Heart left ventricle (tissue), 16 donors: ENCODE data around the gene EIPR1. TPM values are rescaled to one million over a fixed set of nuclear protein-coding genes. Genes with fewer than 3 reads are reported as not detected.
"Not testable (repeated sequence)": the region's sequence is repeated elsewhere in the genome, so short reads cannot be mapped to it uniquely, and the experiment has no call there.

Source experiments
- ATAC-seq, 4 donors: fragments of 200-7000 bp; cut with Tn5 transposase; one replicate each; pipeline ENCODE4 v1.9.1; 2020 to 2022; ENCODE audit warnings: moderate library complexity in 4 of 4, mild to moderate bottlenecking in 3 of 4, moderate number of reproducible peaks in 1 of 4
- DNase-seq, 5 donors: peaks; one replicate each; pipeline ENCODE4 v3.0.0-alpha.2; 2020
- H3K27ac ChIP-seq, 12 donors: fragments of 200-600 bp; sonication (generic) in 4 of 12; one replicate each; pipeline versions ENCODE4 v1.5.0 to v1.8.0; 2016 to 2022; ENCODE audit warnings: mild to moderate bottlenecking in 2 of 12
- H3K27me3 ChIP-seq, 9 donors: fragments of 200-600 bp; sonication (generic) in 2 of 9; one replicate each; pipeline versions ENCODE4 v1.5.1 to v1.8.0; 2016 to 2022; ENCODE audit warnings: mild to moderate bottlenecking in 3 of 9
- H3K36me3 ChIP-seq, 9 donors: fragments of 200-600 bp; sonication (generic) in 2 of 9; one replicate each; pipeline versions ENCODE4 v1.5.0 to v1.8.0; 2018 to 2022; ENCODE audit warnings: mild to moderate bottlenecking in 2 of 9
- H3K4me1 ChIP-seq, 12 donors: fragments of 200-600 bp; sonication (generic) in 4 of 12; one replicate each; pipeline versions ENCODE4 v1.5.0 to v1.8.0; 2016 to 2022; ENCODE audit warnings: mild to moderate bottlenecking in 3 of 12
- H3K4me3 ChIP-seq, 12 donors: fragments of 200-600 bp; sonication (generic) in 4 of 12; one replicate each; pipeline versions ENCODE4 v1.5.0 to v1.8.0; 2017 to 2022; ENCODE audit warnings: mild to moderate bottlenecking in 9 of 12, moderate library complexity in 4 of 12
- H3K9me3 ChIP-seq, 12 donors: fragments of 200-600 bp; sonication (generic) in 4 of 12; one replicate each; pipeline versions ENCODE4 v1.5.0 to v1.8.0; 2016 to 2022; ENCODE audit warnings: mild to moderate bottlenecking in 1 of 12
- POLR2A ChIP-seq, 2 donors: fragments of 450-650 bp; IDR thresholded peaks; one replicate each; pipeline ENCODE4 v1.6.1; 2017; ENCODE audit warnings: antibody characterized with exemption in 2 of 2, mild to moderate bottlenecking in 2 of 2, moderate library complexity in 2 of 2
- WGBS, 4 donors: extraction: QIAGEN DNeasy Blood & Tissue Kit in 2 of 4; methylation state at CpG; one replicate each; pipeline versions ENCODE4 v1.1.5 to v1.1.7; 2013 to 2018; 5-methylcytosine and 5-hydroxymethylcytosine counted together
- intact Hi-C, 10 donors: fragments of 100-400 bp; cut with DNase I; formaldehyde crosslinking; loops; one replicate each; pipeline versions ENCODE4 v1.11.1 to v1.14.2; 2022
- polyA plus RNA-seq, 2 donors: library from polyadenylated mRNA; stranded (reverse); fragments of 200-250 nt; gene quantifications; one replicate each; pipeline ENCODE4 v1.2.3, GENCODE V29; 2013
- total RNA-seq, 9 donors: library from RNA; depleted of rRNA in 2 of 9; stranded (reverse); fragments of >200 nt in 2 of 9; fragmentation: NEBNext Ultra II Directional in 3 of 9; extraction: Animal tissue kit (Norgen Biotek cat#: 25700) in 3 of 9; gene quantifications; one replicate each; pipeline versions ENCODE4 v1.1.0 to v1.2.4, GENCODE V29; 2016 to 2023
- TF ChIP-seq, protein P1 (sequence below), 12 donors: fragments of 200-600 bp; sonication (generic) in 4 of 12; IDR thresholded peaks; one replicate each; pipeline versions ENCODE4 v1.5.0 to v1.8.0; 2018 to 2022; ENCODE audit warnings: antibody characterized with exemption in 12 of 12, mild to moderate bottlenecking in 5 of 12
- donor health status: ischemic (EF 13 %, LVEDD 7.1; RV severe dilation, severe dysfunction).
- donor health status: healthy with polysubstance abuse.
- donor health status: DM: no; HTN: yes; CAD: no.
- donor health status: DM: no; HTN: no; CAD: no.
- donor health status: ischemic (EF 25% LVEDD 6.9; RV normal size, moderate dysfunction).
- donor health status: ischemic (EF 25% LVEDD 5.7; RV mildly dilated, moderate dysfunction).
- donor health status: healthy.
- donor health status: DM: yes; HTN: yes; CAD: no.
- donor health status: ischemic (EF 35%, LVEDD 5.7; RV mildly dilated, moderate dysfunction).
- donor health status: nonischemic (EF 11% LVEDD 7.7; RV severe dilation, severe dysfunction).
- donor health status: DM: yes; HTN: yes; CAD: no.
- donor health status: PGD.
- donor health status: ischemic (EF 29% LVEDD 5.4; RV normal size, mild dysfunction).
- donor health status: nonischemic (EF 23%, LVEDD 6.1; RV moderate dilation, normal function).

Gene EIPR1
- total and polyA plus RNA-seq, 11 donors: 7.9 to 26.1 (median 13.3) TPM

DNA sequence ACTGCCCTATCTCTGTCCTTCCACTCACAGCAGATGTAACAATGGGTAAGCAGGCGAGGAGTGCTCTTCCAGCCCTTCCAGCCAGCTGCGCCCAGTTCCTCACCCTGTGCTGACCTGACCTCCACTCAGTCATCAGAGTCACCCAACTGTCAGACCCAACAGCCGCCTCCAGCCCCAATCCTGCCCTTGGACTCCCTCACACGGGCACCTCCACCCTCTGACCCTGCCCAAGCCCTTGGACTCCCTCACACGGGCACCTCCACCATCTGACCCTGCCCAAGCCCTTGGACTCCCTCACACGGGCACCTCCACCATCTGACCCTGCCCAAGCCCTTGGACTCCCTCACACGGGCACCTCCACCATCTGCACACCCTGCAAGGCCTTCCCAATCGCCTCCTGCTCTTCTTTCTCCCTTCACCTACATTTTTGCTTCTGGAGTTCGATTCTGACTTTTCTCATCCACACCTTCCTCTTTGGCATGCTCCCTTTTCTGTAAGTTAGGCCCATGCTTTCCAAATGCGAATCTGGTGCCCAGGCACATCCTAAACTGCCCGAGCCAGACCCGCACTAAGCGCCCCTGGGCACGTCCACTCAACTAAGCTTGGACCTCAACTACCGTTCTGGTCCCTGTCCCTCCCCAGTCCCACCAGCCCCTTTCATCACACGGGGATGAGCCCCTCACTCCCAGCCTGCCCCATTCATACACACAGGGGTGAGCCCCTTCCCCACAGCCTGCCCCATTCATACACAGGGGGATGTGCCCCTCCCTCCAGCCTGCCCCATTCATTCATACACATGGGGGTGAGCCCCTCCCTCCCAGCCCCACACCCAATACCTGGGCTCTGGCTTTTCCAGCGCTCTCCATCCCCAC lies 15.9 kb downstream of the EIPR1 start:
- no peaks in the 10 kb centered on the region for H3K36me3 ChIP-seq
- intact Hi-C loops: no loop called here
- no peak overlapping the region for H3K4me3 ChIP-seq
- no peak for TF ChIP-seq POLR2A (IDR thresholded peaks at IDR 0.05)
- TF ChIP-seq, protein P1, sequence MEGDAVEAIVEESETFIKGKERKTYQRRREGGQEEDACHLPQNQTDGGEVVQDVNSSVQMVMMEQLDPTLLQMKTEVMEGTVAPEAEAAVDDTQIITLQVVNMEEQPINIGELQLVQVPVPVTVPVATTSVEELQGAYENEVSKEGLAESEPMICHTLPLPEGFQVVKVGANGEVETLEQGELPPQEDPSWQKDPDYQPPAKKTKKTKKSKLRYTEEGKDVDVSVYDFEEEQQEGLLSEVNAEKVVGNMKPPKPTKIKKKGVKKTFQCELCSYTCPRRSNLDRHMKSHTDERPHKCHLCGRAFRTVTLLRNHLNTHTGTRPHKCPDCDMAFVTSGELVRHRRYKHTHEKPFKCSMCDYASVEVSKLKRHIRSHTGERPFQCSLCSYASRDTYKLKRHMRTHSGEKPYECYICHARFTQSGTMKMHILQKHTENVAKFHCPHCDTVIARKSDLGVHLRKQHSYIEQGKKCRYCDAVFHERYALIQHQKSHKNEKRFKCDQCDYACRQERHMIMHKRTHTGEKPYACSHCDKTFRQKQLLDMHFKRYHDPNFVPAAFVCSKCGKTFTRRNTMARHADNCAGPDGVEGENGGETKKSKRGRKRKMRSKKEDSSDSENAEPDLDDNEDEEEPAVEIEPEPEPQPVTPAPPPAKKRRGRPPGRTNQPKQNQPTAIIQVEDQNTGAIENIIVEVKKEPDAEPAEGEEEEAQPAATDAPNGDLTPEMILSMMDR (IDR thresholded peaks at IDR 0.05): no peak
- 92 to 95% (median 93%) methylated on average over 17 of the region's 17 CpGs for WGBS, 4 donors
- ATAC-seq (peak in 1 of 4 donors; percentile 31), DNase-seq (no peak)
- H3K9me3 ChIP-seq: no peaks in the 10 kb centered on the region
- H3K27ac ChIP-seq: no peak overlapping the region
- peaks cover 0 to 13% (median 0%) of the 10 kb centered on the region in 12 donors for H3K4me1 ChIP-seq
- H3K27me3 ChIP-seq: no peaks in the 10 kb centered on the region

DNA sequence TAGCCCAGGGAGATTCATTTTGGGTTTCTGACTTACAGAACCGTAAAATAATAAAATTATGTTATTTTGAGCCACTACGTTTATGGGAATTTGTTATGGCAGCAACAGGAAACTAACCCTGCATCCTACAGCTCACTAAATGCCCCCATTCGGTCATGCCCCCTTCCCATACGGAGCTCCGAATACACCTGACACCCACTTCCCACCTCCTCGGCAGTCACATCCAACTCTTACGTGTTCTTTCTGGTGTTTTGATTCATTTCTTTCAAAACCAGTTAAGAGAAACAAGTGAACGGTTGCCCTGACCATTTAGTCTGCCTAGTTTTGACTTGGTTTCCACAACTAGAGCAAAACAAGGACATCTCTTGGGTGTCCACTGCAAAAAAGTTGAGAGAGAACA lies 19.7 kb downstream of the EIPR1 start:
- no peaks in the 10 kb centered on the region for H3K27me3 ChIP-seq
- no peak overlapping the region for H3K4me3 ChIP-seq
- peaks cover 0 to 13% (median 4%) of the 10 kb centered on the region in 9 donors for H3K36me3 ChIP-seq
- no peaks in the 10 kb centered on the region for H3K9me3 ChIP-seq
- no peak overlapping the region for H3K27ac ChIP-seq
- H3K4me1 ChIP-seq: peaks cover 0 to 11% (median 0%) of the 10 kb centered on the region in 12 donors
- intact Hi-C loops: no loop called here
- WGBS, 4 donors: 90 to 97% (median 94%) methylated on average over 8 of the region's 8 CpGs
- TF ChIP-seq, protein P1 (IDR thresholded peaks at IDR 0.05): no peak
- TF ChIP-seq POLR2A (IDR thresholded peaks at IDR 0.05): no peak
- ATAC-seq (no peak), DNase-seq (no peak)

DNA sequence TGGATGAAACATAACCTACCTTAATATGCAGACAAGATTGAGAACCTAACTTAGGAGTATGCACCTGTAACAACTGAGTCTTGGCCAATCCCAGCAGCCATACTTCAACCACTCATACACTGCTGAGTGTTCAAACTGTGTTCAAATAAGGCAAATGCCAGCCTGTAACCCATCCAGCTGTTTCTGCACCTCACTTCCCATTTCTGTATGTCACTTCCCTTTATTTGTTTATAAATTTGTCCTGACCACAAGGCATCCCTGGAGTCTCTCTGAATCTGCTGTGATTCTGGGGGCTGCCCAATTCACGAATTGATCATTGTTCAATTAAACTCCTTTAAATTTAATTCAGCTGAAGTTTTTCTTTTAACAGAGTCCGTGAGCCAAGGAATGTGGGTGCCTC lies 20.2 kb downstream of the EIPR1 start:
- H3K4me3 ChIP-seq, intact Hi-C loops, ATAC-seq, DNase-seq, H3K4me1 ChIP-seq, H3K9me3 ChIP-seq, H3K27ac ChIP-seq, H3K27me3 ChIP-seq: not testable (repeated sequence)
- peaks cover 0 to 18% (median 6%) of the 10 kb centered on the region in 9 donors for H3K36me3 ChIP-seq
- 90 to 93% (median 92%) methylated on average over 2 of the region's 2 CpGs for WGBS, 4 donors

DNA sequence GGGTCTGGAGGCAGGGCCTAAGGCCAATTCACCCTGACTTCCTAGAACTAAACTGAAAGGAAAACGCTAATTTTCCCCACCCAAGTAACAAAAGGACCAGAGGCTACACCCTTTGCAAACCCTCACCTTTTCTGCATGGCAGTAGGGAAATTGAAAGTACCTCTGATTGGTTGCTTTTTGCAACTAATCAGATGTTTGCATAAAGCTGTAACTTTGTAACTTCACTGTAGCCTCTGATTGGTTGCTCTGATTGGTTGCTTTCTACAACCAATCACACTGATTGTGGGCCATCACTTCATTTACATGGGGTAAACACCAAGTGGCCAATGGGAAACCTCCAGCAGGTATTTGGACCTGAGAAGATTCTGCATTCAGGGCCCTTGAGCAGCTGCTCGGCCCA lies 20.8 kb downstream of the EIPR1 start:
- no peak for TF ChIP-seq POLR2A (IDR thresholded peaks at IDR 0.05)
- 76 to 91% (median 81%) methylated on average over 2 of the region's 2 CpGs for WGBS, 4 donors
- Histone ChIP-seq H3K4me3 (no peak overlapping the region), H3K36me3 (peaks cover 0 to 20% (median 6%) of the 10 kb centered on the region in 9 donors), H3K4me1 (peaks cover 0 to 7% (median 0%) of the 10 kb centered on the region in 12 donors), H3K27ac (no peak overlapping the region), H3K27me3 (no peaks in the 10 kb centered on the region), H3K9me3 (peaks cover 0 to 6% (median 0%) of the 10 kb centered on the region in 12 donors)
- ATAC-seq (no peak), DNase-seq (no peak)
- intact Hi-C loops: no loop called here

DNA sequence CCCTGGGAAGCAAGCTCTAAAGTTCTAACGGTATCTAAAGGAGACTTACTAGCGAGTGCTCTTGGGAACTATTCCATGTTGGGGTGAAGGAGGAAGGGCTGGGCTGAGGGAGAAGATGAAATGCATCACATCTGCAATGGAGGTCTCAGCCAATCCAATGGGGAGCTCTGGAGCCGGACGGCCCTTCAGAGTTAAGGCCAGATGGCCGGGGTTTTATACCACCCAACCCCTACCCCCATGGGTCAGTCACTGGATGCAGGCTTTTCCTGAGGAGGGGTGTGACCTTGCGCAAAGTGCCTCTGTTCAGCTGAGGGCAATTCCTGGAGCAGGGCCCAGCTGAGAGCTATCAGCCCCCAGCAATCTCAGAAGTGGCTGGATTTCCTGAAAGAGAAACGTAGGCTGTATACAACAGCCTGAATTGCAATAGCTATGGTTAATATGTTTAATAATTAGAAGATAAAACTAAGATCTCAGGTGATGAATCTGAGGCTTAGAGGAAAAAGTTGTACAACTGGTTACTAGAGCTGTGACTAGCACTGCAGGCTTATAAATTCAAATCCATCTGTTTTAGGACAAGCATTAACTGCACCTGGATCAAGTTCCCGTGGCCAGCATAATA lies 21.6 kb downstream of the EIPR1 start:
- H3K27ac ChIP-seq: no peak overlapping the region
- TF ChIP-seq, protein P1 (IDR thresholded peaks at IDR 0.05): no peak
- TF ChIP-seq POLR2A (IDR thresholded peaks at IDR 0.05): no peak
- DNase-seq: no peak
- 81 to 85% (median 82%) methylated on average over 7 to 8 of the region's 8 CpGs for WGBS, 4 donors
- ATAC-seq: peak in 1 of 4 donors; percentile 29
- H3K27me3 ChIP-seq: no peaks in the 10 kb centered on the region
- H3K9me3 ChIP-seq: peaks cover 0 to 6% (median 0%) of the 10 kb centered on the region in 12 donors
- intact Hi-C loops: no loop called here
- no peak overlapping the region for H3K4me3 ChIP-seq
- H3K4me1 ChIP-seq: peaks cover 0 to 7% (median 0%) of the 10 kb centered on the region in 12 donors
- peaks cover 0 to 20% (median 6%) of the 10 kb centered on the region in 9 donors for H3K36me3 ChIP-seq
